Activated naive CD8-positive, alpha-beta T cell treated with anti-CD3 and anti-CD28 coated beads for 36 hours (primary cell): ENCODE results near the gene BEST4. TPM values are rescaled to one million over a fixed set of nuclear protein-coding genes. Genes with fewer than 3 reads are reported as not detected.
"Not testable (repeated sequence)": the region's sequence is repeated elsewhere in the genome, so short reads cannot be mapped to it uniquely, and the experiment has no call there.

ENCODE experiments used
- DNase-seq: peaks from one replicate; pipeline ENCODE4 v3.0.0; 2021
- H3K27ac Mint-ChIP-seq: one replicate; pipeline ENCODE4 v1.8.0; 2022; ENCODE audit warnings: mild to moderate bottlenecking, moderate library complexity, mixed read lengths
- H3K27me3 Mint-ChIP-seq: one replicate; pipeline ENCODE4 v1.8.0; 2022; ENCODE audit warnings: mild to moderate bottlenecking, mixed read lengths
- H3K36me3 Mint-ChIP-seq: one replicate; pipeline ENCODE4 v1.8.0; 2021; ENCODE audit warnings: mild to moderate bottlenecking, mixed read lengths
- H3K4me1 Mint-ChIP-seq: one replicate; pipeline ENCODE4 v1.8.0; 2021; ENCODE audit warnings: mixed read lengths
- H3K4me3 Mint-ChIP-seq: one replicate; pipeline ENCODE4 v1.8.0; 2022; ENCODE audit warnings: mild to moderate bottlenecking, moderate library complexity, mixed read lengths
- H3K9me3 Mint-ChIP-seq: one replicate; pipeline ENCODE4 v1.8.0; 2022; ENCODE audit warnings: mixed read lengths
- total RNA-seq, 2 experiments: library from RNA; stranded (reverse); gene quantifications; one replicate each; pipeline ENCODE4 v1.2.3, GENCODE V29; 2021

The BEST4 gene
- total RNA-seq: 1 to 10 TPM; 1.5 to 1.8 TPM

- no peak for DNase-seq
- Mint-ChIP-seq H3K9me3 (no peaks in the 10 kb centered on the region), H3K27ac (no peak within 1 kb of the TSS), H3K36me3 (peaks cover 2% of the 10 kb centered on the region), H3K4me1 (peaks cover 27% of the 10 kb centered on the region), H3K27me3 (no peaks in the 10 kb centered on the region), H3K4me3 (peak within 1 kb of the TSS; percentile 81)
Measured at GRCh38 chr1:44788120-44788860, at the start of gene BEST4. Gene BEST4 (minus strand): TSS chr1:44788170. CDS start chr1:44787705, 465 bp downstream.

- Mint-ChIP-seq H3K27ac (peak overlapping the region; percentile 14), H3K4me3 (no peak overlapping the region), H3K36me3 (no peaks in the 10 kb centered on the region), H3K9me3 (no peaks in the 10 kb centered on the region), H3K27me3 (no peaks in the 10 kb centered on the region), H3K4me1 (peaks cover 10% of the 10 kb centered on the region)
- peak; percentile 84 for DNase-seq
Measured at GRCh38 chr1:44835738-44836675, 48.0 kb upstream of the BEST4 start.

DNA sequence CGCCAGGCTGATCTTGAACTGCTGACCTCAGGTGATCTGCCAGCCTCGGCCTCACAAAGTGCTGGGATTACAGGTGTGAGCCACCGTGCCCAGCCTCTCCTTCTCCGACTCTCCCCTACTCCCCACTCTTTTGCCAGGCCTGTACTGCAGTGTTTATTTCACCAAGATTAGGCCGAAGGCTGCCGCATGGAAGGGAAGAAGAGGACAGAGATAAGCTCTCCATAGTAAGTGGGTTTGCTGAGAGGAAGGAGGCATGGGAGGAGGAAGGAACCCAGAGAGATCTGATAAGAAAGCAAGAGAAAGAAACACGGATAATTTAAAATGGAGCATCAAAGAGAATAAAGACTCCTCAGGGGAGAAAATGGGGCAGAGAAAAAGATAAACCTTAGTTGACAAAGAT is 46.4 kb upstream of the BEST4 start:
- no peaks in the 10 kb centered on the region for H3K9me3 Mint-ChIP-seq
- H3K36me3 Mint-ChIP-seq: no peaks in the 10 kb centered on the region
- no peak overlapping the region for H3K27ac Mint-ChIP-seq
- no peak for DNase-seq
- peaks cover 10% of the 10 kb centered on the region for H3K4me1 Mint-ChIP-seq
- no peak overlapping the region for H3K4me3 Mint-ChIP-seq
- no peaks in the 10 kb centered on the region for H3K27me3 Mint-ChIP-seq

GRCh38 chr1:44832056-44832705 is 44.2 kb upstream of the BEST4 start:
- DNase-seq: no peak
- no peak overlapping the region for H3K4me3 Mint-ChIP-seq
- peaks cover 10% of the 10 kb centered on the region for H3K4me1 Mint-ChIP-seq
- no peaks in the 10 kb centered on the region for H3K9me3 Mint-ChIP-seq
- no peaks in the 10 kb centered on the region for H3K36me3 Mint-ChIP-seq
- no peak overlapping the region for H3K27ac Mint-ChIP-seq
- H3K27me3 Mint-ChIP-seq: no peaks in the 10 kb centered on the region

GRCh38 chr1:44831516-44831915 is 43.5 kb upstream of the BEST4 start:
- Mint-ChIP-seq H3K4me3 (no peak overlapping the region), H3K27me3 (no peaks in the 10 kb centered on the region), H3K9me3 (no peaks in the 10 kb centered on the region), H3K27ac (no peak overlapping the region), H3K36me3 (no peaks in the 10 kb centered on the region), H3K4me1 (peaks cover 10% of the 10 kb centered on the region)
- no peak for DNase-seq

DNA sequence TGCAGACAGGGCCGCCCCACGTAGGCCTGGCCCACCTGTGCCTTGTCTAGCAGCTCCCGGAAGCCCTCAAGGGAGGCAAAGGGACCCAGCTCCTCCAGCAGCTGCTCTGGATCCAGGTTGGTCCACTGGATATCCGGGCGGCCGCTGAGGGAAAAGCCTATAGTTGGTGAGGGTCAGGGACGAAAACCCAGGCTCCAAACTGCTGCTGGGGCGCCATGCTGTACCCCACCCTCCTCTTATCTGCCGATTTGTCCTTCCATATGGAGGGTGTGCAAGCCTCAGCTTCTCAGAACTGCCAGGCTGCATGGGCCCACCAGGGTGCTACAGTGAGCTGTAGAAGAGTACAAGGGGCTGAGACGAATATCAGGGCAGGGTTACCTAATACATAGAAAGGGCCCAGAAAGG is 42.9 kb upstream of the BEST4 start:
- H3K36me3 Mint-ChIP-seq: no peaks in the 10 kb centered on the region
- H3K27ac Mint-ChIP-seq: no peak overlapping the region
- peaks cover 7% of the 10 kb centered on the region for H3K4me1 Mint-ChIP-seq
- H3K27me3 Mint-ChIP-seq: no peaks in the 10 kb centered on the region
- H3K9me3 Mint-ChIP-seq: no peaks in the 10 kb centered on the region
- no peak overlapping the region for H3K4me3 Mint-ChIP-seq
- DNase-seq: no peak

- no peak overlapping the region for H3K4me3 Mint-ChIP-seq
- no peaks in the 10 kb centered on the region for H3K9me3 Mint-ChIP-seq
- no peaks in the 10 kb centered on the region for H3K27me3 Mint-ChIP-seq
- no peaks in the 10 kb centered on the region for H3K36me3 Mint-ChIP-seq
- no peak overlapping the region for H3K27ac Mint-ChIP-seq
- DNase-seq: no peak
- peaks cover 3% of the 10 kb centered on the region for H3K4me1 Mint-ChIP-seq
Measured at GRCh38 chr1:44829506-44830384, 41.8 kb upstream of the BEST4 start.

DNA sequence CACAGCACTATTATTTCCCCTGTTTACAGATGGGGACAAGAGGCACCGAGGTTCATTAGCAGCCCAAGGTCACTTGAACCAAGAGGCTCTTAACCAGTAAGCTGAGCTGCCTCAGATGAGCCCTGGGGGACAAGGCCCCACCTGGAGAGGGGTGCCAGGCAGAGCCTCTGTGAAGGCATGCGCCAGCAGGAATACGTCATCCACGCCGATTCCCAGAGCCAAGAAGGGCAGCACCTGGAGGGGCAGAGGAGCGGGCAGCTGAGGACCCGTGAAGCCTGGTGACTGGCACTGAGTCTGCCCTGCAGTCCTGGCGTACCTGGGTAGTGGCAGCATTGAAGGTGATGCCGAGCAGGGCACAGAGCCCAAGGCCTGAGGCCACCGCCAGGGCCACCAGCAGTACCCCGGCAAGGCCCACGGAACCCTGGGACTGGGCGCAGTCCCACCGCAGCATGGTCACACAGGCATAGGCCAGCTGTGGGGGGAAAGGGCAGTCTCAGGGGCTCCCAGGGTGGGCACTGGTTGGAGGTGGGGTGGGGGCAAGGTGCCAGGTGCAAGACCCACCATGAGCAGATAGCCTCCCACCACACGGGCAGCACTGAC is 41.0 kb upstream of the BEST4 start:
- Mint-ChIP-seq H3K9me3 (no peaks in the 10 kb centered on the region), H3K27ac (no peak overlapping the region), H3K36me3 (no peaks in the 10 kb centered on the region), H3K4me1 (peaks cover 3% of the 10 kb centered on the region), H3K27me3 (no peaks in the 10 kb centered on the region), H3K4me3 (no peak overlapping the region)
- DNase-seq: no peak

DNA sequence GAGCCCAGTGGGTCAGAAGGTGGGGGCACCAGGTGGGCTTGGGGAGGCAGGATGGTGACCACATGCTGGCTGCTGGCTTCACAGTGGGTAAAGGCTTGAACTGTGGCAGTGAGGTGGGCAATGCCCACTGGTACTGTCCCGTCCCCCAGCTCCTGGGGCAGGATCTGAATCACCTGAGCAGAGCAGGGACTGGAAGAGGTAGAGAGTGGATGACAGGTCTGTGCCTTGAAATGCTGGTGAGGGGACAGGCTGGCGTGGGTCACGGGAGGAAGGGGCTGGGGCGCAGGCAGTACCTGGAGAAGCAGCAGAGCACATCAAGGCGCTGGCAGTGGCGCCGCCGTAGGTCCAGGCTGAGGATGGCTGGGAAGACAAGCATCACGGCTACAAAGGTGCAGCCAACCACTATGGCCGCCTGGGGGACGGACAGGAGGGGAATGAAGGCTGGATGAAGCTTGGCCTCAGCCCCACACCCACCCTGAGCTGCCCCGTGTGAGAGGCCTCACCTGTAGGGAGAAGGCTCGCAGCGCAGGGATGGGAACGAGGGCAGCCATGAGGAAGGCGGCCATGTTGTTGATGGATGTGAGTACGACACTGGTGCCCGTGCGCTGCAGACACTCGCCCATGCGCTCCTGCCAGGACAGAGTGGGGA is 40.2 kb upstream of the BEST4 start:
- Mint-ChIP-seq H3K9me3 (no peaks in the 10 kb centered on the region), H3K27ac (no peak overlapping the region), H3K4me3 (no peak overlapping the region), H3K27me3 (no peaks in the 10 kb centered on the region), H3K4me1 (peaks cover 3% of the 10 kb centered on the region), H3K36me3 (no peaks in the 10 kb centered on the region)
- DNase-seq: no peak

GRCh38 chr1:44827197-44828002 is 39.4 kb upstream of the BEST4 start:
- H3K4me1 Mint-ChIP-seq: peaks cover 3% of the 10 kb centered on the region
- no peak for DNase-seq
- no peaks in the 10 kb centered on the region for H3K36me3 Mint-ChIP-seq
- no peaks in the 10 kb centered on the region for H3K27me3 Mint-ChIP-seq
- H3K9me3 Mint-ChIP-seq: no peaks in the 10 kb centered on the region
- H3K27ac Mint-ChIP-seq: no peak overlapping the region
- no peak overlapping the region for H3K4me3 Mint-ChIP-seq

DNA sequence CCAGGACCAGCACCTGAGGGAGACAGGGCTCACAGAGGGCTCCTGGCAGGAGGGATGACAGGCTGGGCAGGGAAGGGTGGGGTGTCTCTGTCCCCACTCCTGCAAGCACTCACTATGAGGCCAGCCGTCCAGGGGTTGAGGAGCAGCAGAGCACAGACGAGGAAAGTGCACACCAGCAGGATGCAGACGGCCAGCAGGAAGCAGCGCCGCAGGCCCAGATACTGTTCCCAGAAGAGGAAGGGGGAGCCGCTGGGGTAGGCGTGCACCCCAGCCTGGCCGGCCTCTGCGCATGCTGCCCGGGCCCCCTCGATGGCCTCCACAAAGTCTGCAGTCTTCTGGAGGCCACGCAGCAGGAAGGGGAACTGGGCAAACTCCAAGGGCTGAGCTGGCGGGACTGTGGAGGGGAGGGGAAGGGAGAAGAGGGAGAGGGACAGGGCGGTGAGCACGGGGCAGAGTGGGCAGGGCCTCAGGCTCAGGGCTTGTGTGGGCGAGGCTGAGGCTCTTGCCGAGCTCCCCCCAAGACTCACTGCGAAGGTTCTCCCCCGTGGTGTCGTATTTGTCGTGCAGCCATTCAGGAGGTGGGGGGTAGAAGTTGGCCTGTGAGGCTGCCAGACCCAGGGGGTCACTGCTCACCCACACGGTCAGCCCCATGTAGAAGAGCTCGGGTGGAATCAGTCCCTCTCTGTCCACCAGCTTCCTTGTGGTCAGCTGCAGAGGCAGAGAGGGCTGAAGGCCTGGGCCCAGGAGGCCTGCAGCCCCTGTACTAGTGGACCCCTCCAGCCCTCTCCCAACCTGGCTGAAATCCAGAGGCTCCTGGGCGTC is 38.6 kb upstream of the BEST4 start:
- no peak for DNase-seq
- Mint-ChIP-seq H3K4me1 (peaks cover 3% of the 10 kb centered on the region), H3K4me3 (no peak overlapping the region), H3K27ac (no peak overlapping the region), H3K27me3 (no peaks in the 10 kb centered on the region), H3K9me3 (no peaks in the 10 kb centered on the region), H3K36me3 (no peaks in the 10 kb centered on the region)

GRCh38 chr1:44824392-44824791 is 36.4 kb upstream of the BEST4 start:
- peaks cover 18% of the 10 kb centered on the region for H3K4me1 Mint-ChIP-seq
- not testable (repeated sequence) for H3K9me3 Mint-ChIP-seq, H3K27ac Mint-ChIP-seq, H3K27me3 Mint-ChIP-seq, H3K4me3 Mint-ChIP-seq, H3K36me3 Mint-ChIP-seq, DNase-seq
